Measurements from ENCODE around the gene CENPL. TPM values are rescaled to one million over a fixed set of nuclear protein-coding genes. Genes with fewer than 3 reads are reported as not detected.
A peak's percentile ranks its signal among the peaks of the same experiment; 100 is the strongest.

CENPL gene
- total and polyA plus RNA-seq, 9 of the 15 experiments (the other 6 are each of a cell fraction or from before 2014, with no cell fraction given): 33.0 to 52.7 (median 39.7) TPM

GRCh38 chr1:173868266-173869020 lies 43.8 kb upstream of the CENPL start, which contains the start of gene ZBTB37 (continued):
- no peak for TF ChIP-seq ZNF347 (CRISPR knock-in tag; IDR thresholded peaks at IDR 0.05; ENCODE audit: low read depth)
- TF ChIP-seq ZNF785 (CRISPR knock-in tag; IDR thresholded peaks at IDR 0.05): no peak
- TF ChIP-seq NKRF (IDR thresholded peaks at IDR 0.05; ENCODE audit: borderline replicate concordance): peak; percentile 91
- TF ChIP-seq ZNF217 (CRISPR knock-in tag; IDR thresholded peaks at IDR 0.05): no peak
- TF ChIP-seq ZNF655 (CRISPR knock-in tag; IDR thresholded peaks at IDR 0.05): no peak
- no peak for TF ChIP-seq HDGF (IDR thresholded peaks at IDR 0.05)
- TF ChIP-seq ZNF280A (IDR thresholded peaks at IDR 0.05; ENCODE audit: low read depth, partially characterized antibody): no peak
- TF ChIP-seq ZBTB26 (CRISPR knock-in tag; IDR thresholded peaks at IDR 0.05): no peak; the same call in 1 of the 2 replicates
- peak; percentile 38; the same call in 1 of the 2 replicates for TF ChIP-seq PML (IDR thresholded peaks at IDR 0.05; ENCODE audit: low read length)
- TF ChIP-seq FOSL1 (tag; conservative IDR thresholded peaks at IDR 0.05): 0 out of 2 replicates have a peak, but pooled peaks have one; percentile 9
- no peak for TF ChIP-seq CREB1 (IDR thresholded peaks at IDR 0.05)
- TF ChIP-seq CREB1 (CRISPR knock-in tag; IDR thresholded peaks at IDR 0.05): no peak
- no peak for TF ChIP-seq CBX8 (IDR thresholded peaks at IDR 0.05; ENCODE audit: borderline replicate concordance, extremely low read depth, low read depth, low read length, poor library complexity, severe bottlenecking)
- no peak; the same call in 1 of the 2 replicates for TF ChIP-seq ZBTB33 (CRISPR knock-in tag; IDR thresholded peaks at IDR 0.05)
- TF ChIP-seq ZNF561 (CRISPR knock-in tag; conservative IDR thresholded peaks at IDR 0.05): no peak
- TF ChIP-seq ILK (tag; IDR thresholded peaks at IDR 0.05; ENCODE audit: borderline replicate concordance, low read depth): no peak
- TF ChIP-seq MXD1 (CRISPR knock-in tag; IDR thresholded peaks at IDR 0.05; ENCODE audit: borderline replicate concordance, poor library complexity, severe bottlenecking): no peak
- TF ChIP-seq HNRNPLL (IDR thresholded peaks at IDR 0.05; ENCODE audit: low read depth, low read length, poor library complexity, severe bottlenecking): peak; percentile 19
